ENCODE data around the gene CNDP1.
"Not testable (repeated sequence)": the region's sequence is repeated elsewhere in the genome, so short reads cannot be mapped to it uniquely, and the experiment has no call there.

Gene CNDP1

GRCh38 chr18:74563999-74564398, 29.7 kb downstream of the CNDP1 start (continued):
- no peak for TF ChIP-seq AEBP2 (tag by site-specific recombination; IDR thresholded peaks at IDR 0.05; ENCODE audit: borderline replicate concordance)
- no peak for TF ChIP-seq ZNF701 (tag by site-specific recombination; IDR thresholded peaks at IDR 0.05)
- no peak for TF ChIP-seq ZNF311 (tag by site-specific recombination; IDR thresholded peaks at IDR 0.05; ENCODE audit: borderline replicate concordance)
- no peak for TF ChIP-seq ZNF776 (tag by site-specific recombination; IDR thresholded peaks at IDR 0.05; ENCODE audit: borderline replicate concordance)
- no peak for TF ChIP-seq ZNF37A (tag by site-specific recombination; IDR thresholded peaks at IDR 0.05)
- no peak for TF ChIP-seq MYNN (tag by site-specific recombination; IDR thresholded peaks at IDR 0.05; ENCODE audit: borderline replicate concordance)
- TF ChIP-seq, protein P1, sequence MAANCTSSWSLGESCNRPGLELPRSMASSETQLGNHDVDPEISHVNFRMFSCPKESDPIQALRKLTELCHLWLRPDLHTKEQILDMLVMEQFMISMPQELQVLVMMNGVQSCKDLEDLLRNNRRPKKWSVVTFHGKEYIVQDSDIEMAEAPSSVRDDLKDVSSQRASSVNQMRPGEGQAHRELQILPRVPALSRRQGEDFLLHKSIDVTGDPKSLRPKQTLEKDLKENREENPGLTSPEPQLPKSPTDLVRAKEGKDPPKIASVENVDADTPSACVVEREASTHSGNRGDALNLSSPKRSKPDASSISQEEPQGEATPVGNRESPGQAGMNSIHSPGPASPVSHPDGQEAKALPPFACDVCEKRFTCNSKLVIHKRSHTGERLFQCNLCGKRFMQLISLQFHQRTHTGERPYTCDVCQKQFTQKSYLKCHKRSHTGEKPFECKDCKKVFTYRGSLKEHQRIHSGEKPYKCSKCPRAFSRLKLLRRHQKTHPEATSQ (tag by site-specific recombination; IDR thresholded peaks at IDR 0.05): no peak
- no peak for TF ChIP-seq ZNF24 (tag by site-specific recombination; IDR thresholded peaks at IDR 0.05)
- TF ChIP-seq ZNF76 (tag by site-specific recombination; IDR thresholded peaks at IDR 0.05; ENCODE audit: borderline replicate concordance, low read depth): no peak
- no peak for TF ChIP-seq BCL6B (tag by site-specific recombination; IDR thresholded peaks at IDR 0.05)
- TF ChIP-seq, protein P2, sequence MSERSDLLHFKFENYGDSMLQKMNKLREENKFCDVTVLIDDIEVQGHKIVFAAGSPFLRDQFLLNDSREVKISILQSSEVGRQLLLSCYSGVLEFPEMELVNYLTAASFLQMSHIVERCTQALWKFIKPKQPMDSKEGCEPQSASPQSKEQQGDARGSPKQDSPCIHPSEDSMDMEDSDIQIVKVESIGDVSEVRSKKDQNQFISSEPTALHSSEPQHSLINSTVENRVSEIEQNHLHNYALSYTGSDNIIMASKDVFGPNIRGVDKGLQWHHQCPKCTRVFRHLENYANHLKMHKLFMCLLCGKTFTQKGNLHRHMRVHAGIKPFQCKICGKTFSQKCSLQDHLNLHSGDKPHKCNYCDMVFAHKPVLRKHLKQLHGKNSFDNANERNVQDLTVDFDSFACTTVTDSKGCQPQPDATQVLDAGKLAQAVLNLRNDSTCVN (tag by site-specific recombination; optimal IDR thresholded peaks at IDR 0.05): no peak

- H3K4me3 ChIP-seq (ENCODE audit: low read depth, low read length); H3K36me3 ChIP-seq (ENCODE audit: control insufficient read depth in 2 of 2, insufficient read depth in 1 of 2, low read length in 2 of 2); H3K27ac ChIP-seq (ENCODE audit: extremely low read depth, low read depth, low read length); H3K4me1 ChIP-seq (ENCODE audit: control insufficient read depth, insufficient read depth, low read length); H3K9me3 ChIP-seq (ENCODE audit: control insufficient read depth, insufficient read depth, low read depth, low read length); POLR2A ChIA-PET: not testable (repeated sequence)
- CTCF ChIA-PET: interaction anchor here (0.8 to 1.7 kb wide), 2 partner anchors 12 to 13 kb away, joined by 3 to 13 read pairs; no protein-coding TSS in a partner anchor
Measured at GRCh38 chr18:74565164-74565563, 30.9 kb downstream of the CNDP1 start.

GRCh38 chr18:74565993-74566392, 31.7 kb downstream of the CNDP1 start:
- CTCF ChIA-PET: interaction anchor here (0.6 to 0.8 kb wide), 2 partner anchors 13 to 371 kb away, joined by 3 to 4 read pairs; no protein-coding TSS in a partner anchor
- POLR2A ChIA-PET: not testable (repeated sequence)

GRCh38 chr18:74567822-74568221, 33.5 kb downstream of the CNDP1 start:
- no peaks in the 10 kb centered on the region for H3K4me1 ChIP-seq (ENCODE audit: control insufficient read depth, insufficient read depth, low read length)
- no peaks in the 10 kb centered on the region for H3K9me3 ChIP-seq (ENCODE audit: control insufficient read depth, insufficient read depth, low read depth, low read length)
- no peak overlapping the region for H3K27ac ChIP-seq (ENCODE audit: extremely low read depth, low read depth, low read length)
- CTCF ChIA-PET: interaction anchor here (1.0 to 2.0 kb wide), 2 partner anchors 14 to 16 kb away, joined by 3 to 9 read pairs; no protein-coding TSS in a partner anchor
- no peaks in the 10 kb centered on the region for H3K36me3 ChIP-seq (ENCODE audit: control insufficient read depth in 2 of 2, insufficient read depth in 1 of 2, low read length in 2 of 2)
- no peak overlapping the region for H3K4me3 ChIP-seq (ENCODE audit: low read depth, low read length)
- POLR2A ChIA-PET: interaction anchor here (0.6 kb wide), 1 partner anchor 416 kb away, joined by 3 read pairs; no protein-coding TSS in a partner anchor
- TF ChIP-seq ZNF529 (tag by site-specific recombination; IDR thresholded peaks at IDR 0.05; ENCODE audit: insufficient replicate concordance) (no peak), HOXA7 (CRISPR knock-in tag; IDR thresholded peaks at IDR 0.05; ENCODE audit: borderline replicate concordance) (no peak), ZBTB20 (tag by site-specific recombination; IDR thresholded peaks at IDR 0.05) (no peak), OSR2 (tag by site-specific recombination; IDR thresholded peaks at IDR 0.05) (no peak), ZNF623 (tag by site-specific recombination; IDR thresholded peaks at IDR 0.05) (no peak), ZNF747 (tag by site-specific recombination; IDR thresholded peaks at IDR 0.05) (no peak), ZNF302 (tag by site-specific recombination; IDR thresholded peaks at IDR 0.05; ENCODE audit: low read depth) (no peak), ZNF664 (tag by site-specific recombination; IDR thresholded peaks at IDR 0.05) (no peak), ZNF16 (tag by site-specific recombination; IDR thresholded peaks at IDR 0.05; ENCODE audit: low read depth) (no peak), SP7 (tag by site-specific recombination; IDR thresholded peaks at IDR 0.05) (no peak), ZNF76 (tag by site-specific recombination; IDR thresholded peaks at IDR 0.05; ENCODE audit: borderline replicate concordance, low read depth) (no peak), ZNF174 (tag by site-specific recombination; IDR thresholded peaks at IDR 0.05) (no peak)
- TF ChIP-seq, protein P3, sequence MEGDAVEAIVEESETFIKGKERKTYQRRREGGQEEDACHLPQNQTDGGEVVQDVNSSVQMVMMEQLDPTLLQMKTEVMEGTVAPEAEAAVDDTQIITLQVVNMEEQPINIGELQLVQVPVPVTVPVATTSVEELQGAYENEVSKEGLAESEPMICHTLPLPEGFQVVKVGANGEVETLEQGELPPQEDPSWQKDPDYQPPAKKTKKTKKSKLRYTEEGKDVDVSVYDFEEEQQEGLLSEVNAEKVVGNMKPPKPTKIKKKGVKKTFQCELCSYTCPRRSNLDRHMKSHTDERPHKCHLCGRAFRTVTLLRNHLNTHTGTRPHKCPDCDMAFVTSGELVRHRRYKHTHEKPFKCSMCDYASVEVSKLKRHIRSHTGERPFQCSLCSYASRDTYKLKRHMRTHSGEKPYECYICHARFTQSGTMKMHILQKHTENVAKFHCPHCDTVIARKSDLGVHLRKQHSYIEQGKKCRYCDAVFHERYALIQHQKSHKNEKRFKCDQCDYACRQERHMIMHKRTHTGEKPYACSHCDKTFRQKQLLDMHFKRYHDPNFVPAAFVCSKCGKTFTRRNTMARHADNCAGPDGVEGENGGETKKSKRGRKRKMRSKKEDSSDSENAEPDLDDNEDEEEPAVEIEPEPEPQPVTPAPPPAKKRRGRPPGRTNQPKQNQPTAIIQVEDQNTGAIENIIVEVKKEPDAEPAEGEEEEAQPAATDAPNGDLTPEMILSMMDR (tag by site-specific recombination; IDR thresholded peaks at IDR 0.05): no peak

More at GRCh38 chr18:74565993-74566392, 31.7 kb downstream of the CNDP1 start:
- not testable (repeated sequence) for H3K4me1 ChIP-seq (ENCODE audit: control insufficient read depth, insufficient read depth, low read length); H3K9me3 ChIP-seq (ENCODE audit: control insufficient read depth, insufficient read depth, low read depth, low read length); H3K4me3 ChIP-seq (ENCODE audit: low read depth, low read length); H3K36me3 ChIP-seq (ENCODE audit: control insufficient read depth in 2 of 2, insufficient read depth in 1 of 2, low read length in 2 of 2); H3K27ac ChIP-seq (ENCODE audit: extremely low read depth, low read depth, low read length)
- peak; percentile 90 for TF ChIP-seq ZNF585B (tag by site-specific recombination; IDR thresholded peaks at IDR 0.05)

All from HEK293 (cell line).